Cardiac muscle cell (in vitro differentiated cells and primary cell): ENCODE measurements around the gene RBBP8NL. TPM values are rescaled to one million over a fixed set of nuclear protein-coding genes. Genes with fewer than 3 reads are reported as not detected.

Source experiments
- DNase-seq, 2 donors: peaks; one replicate each; pipeline versions ENCODE4 v3.0.0 to v3.0.0-alpha.2; 2010 to 2017; ENCODE audit warnings: low read depth in 1 of 2, low spot score in 1 of 2
- H3K27ac ChIP-seq: fragments of 200-600 bp; sonication (generic); 2 replicates; pipeline ENCODE4 v1.5.1; 2016
- H3K27me3 ChIP-seq: fragments of 200-600 bp; sonication (generic); 2 replicates; pipeline ENCODE4 v1.6.0; 2016; ENCODE audit warnings: control low read depth
- H3K36me3 ChIP-seq: fragments of 200-600 bp; sonication (generic); 2 replicates; pipeline ENCODE4 v1.5.1; 2016; ENCODE audit warnings: control low read depth
- H3K4me1 ChIP-seq: fragments of 200-600 bp; sonication (generic); 2 replicates; pipeline ENCODE4 v1.8.1; 2017; ENCODE audit warnings: low read depth, mild to moderate bottlenecking, mixed run types
- H3K4me3 ChIP-seq: fragments of 200-600 bp; sonication (generic); 2 replicates; pipeline ENCODE4 v1.5.1; 2016; ENCODE audit warnings: mild to moderate bottlenecking
- H3K9me3 ChIP-seq: fragments of 200-600 bp; sonication (generic); 2 replicates; pipeline ENCODE4 v1.5.1; 2017; ENCODE audit warnings: low read depth, mild to moderate bottlenecking, control low read depth
- CTCF ChIP-seq: IDR thresholded peaks from 2 replicates; pipeline ENCODE4 v1.5.1; 2012; ENCODE audit warnings: low read depth, mild to moderate bottlenecking, low read length
- polyA plus RNA-seq: library from polyadenylated mRNA; unstranded; fragments of >200 nt; fragmentation: Nextera tagmentation; extraction: Ambion mirVana; gene quantifications from 2 replicates; pipeline ENCODE4 v1.2.1, GENCODE V29; 2016
- total RNA-seq: library from RNA; depleted of rRNA; stranded (reverse); fragments of >200 nt; gene quantifications from 2 replicates; pipeline ENCODE4 v1.2.3, GENCODE V29; 2016

RBBP8NL gene
- total and polyA plus RNA-seq, 2 experiments from 2014 or later = not detected

GRCh38 chr20:62460678-62461077 is 33.3 kb upstream of the RBBP8NL start:
- TF ChIP-seq CTCF = no peak

GRCh38 chr20:62459488-62459887 is 32.1 kb upstream of the RBBP8NL start:
- peaks cover 10% of the 10 kb centered on the region for H3K36me3 ChIP-seq
- H3K4me3 ChIP-seq = no peak overlapping the region
- no peak overlapping the region for H3K27ac ChIP-seq
- DNase-seq = no peak
- no peaks in the 10 kb centered on the region for H3K27me3 ChIP-seq
- no peaks in the 10 kb centered on the region for H3K9me3 ChIP-seq
- H3K4me1 ChIP-seq = peaks cover 47% of the 10 kb centered on the region
- TF ChIP-seq CTCF = no peak

More at GRCh38 chr20:62460678-62461077, 33.3 kb upstream of the RBBP8NL start:
- H3K27ac ChIP-seq = peak overlapping the region; percentile 81
- peaks cover 37% of the 10 kb centered on the region for H3K4me1 ChIP-seq
- H3K4me3 ChIP-seq = no peak overlapping the region
- H3K9me3 ChIP-seq = no peaks in the 10 kb centered on the region
- no peak for DNase-seq
- H3K36me3 ChIP-seq = peaks cover 17% of the 10 kb centered on the region
- no peaks in the 10 kb centered on the region for H3K27me3 ChIP-seq

GRCh38 chr20:62458275-62459251 is 31.2 kb upstream of the RBBP8NL start:
- TF ChIP-seq CTCF = no peak
- Histone ChIP-seq H3K36me3 (peaks cover under 1% of the 10 kb centered on the region), H3K4me3 (no peak overlapping the region), H3K27me3 (no peaks in the 10 kb centered on the region), H3K9me3 (no peaks in the 10 kb centered on the region), H3K27ac (no peak overlapping the region), H3K4me1 (peaks cover 50% of the 10 kb centered on the region)
- DNase-seq = no peak

DNA sequence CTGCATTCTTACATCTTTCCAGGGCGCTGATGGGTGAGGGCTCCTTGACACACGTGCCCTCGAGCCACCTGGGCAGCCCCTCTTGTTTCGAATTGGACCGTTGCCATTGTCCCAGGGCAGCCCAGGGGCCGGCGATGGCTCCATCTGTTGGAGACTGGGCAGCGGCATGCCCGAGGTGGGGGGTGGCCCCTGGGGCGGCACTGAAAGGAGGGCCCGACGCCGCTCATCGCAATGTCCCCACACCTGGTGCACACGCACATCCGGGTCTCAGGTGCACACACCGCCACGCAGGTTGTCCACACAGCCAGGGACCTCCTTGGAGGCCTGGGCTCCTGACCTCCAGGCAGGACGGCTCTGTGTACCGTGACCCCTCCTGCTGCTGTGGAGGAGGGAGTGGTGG is 30.5 kb upstream of the RBBP8NL start:
- no peak for TF ChIP-seq CTCF
- H3K4me3 ChIP-seq = no peak overlapping the region
- H3K36me3 ChIP-seq = no peaks in the 10 kb centered on the region
- H3K27ac ChIP-seq = no peak overlapping the region
- DNase-seq = no peak
- H3K27me3 ChIP-seq = no peaks in the 10 kb centered on the region
- peaks cover 52% of the 10 kb centered on the region for H3K4me1 ChIP-seq
- H3K9me3 ChIP-seq = no peaks in the 10 kb centered on the region

- Histone ChIP-seq H3K9me3 (no peaks in the 10 kb centered on the region), H3K36me3 (no peaks in the 10 kb centered on the region), H3K27ac (no peak overlapping the region), H3K4me1 (peaks cover 52% of the 10 kb centered on the region), H3K4me3 (no peak overlapping the region), H3K27me3 (no peaks in the 10 kb centered on the region)
- no peak for TF ChIP-seq CTCF
- DNase-seq = no peak
Observed at GRCh38 chr20:62457098-62457497, 29.8 kb upstream of the RBBP8NL start.
